ENCODE measurements around the gene ABHD2. TPM values are rescaled to one million over a fixed set of nuclear protein-coding genes. Genes with fewer than 3 reads are reported as not detected.

Gene ABHD2
- total RNA-seq, 1 donor from 2014 or later, result 53.1 TPM

- Mint-ChIP-seq H3K27ac (no peak overlapping the region), H3K4me3 (ENCODE audit: low read depth) (no peak overlapping the region), H3K4me1 (ENCODE audit: low read depth) (peaks cover 2% of the 10 kb centered on the region), H3K36me3 (ENCODE audit: insufficient read depth) (peaks cover 2% of the 10 kb centered on the region), H3K9me3 (ENCODE audit: low read depth) (peaks cover 23% of the 10 kb centered on the region), H3K27me3 (no peaks in the 10 kb centered on the region)
- no peak for TF ChIP-seq CTCF (IDR thresholded peaks at IDR 0.05; ENCODE audit: unreplicated experiment)
- no peak for DNase-seq (ENCODE audit: low spot score, unreplicated experiment)
These were observed 19.9 kb upstream of the ABHD2 start for GRCh38 chr15:89068325-89068784.

GRCh38 chr15:89070197-89071124 is 17.8 kb upstream of the ABHD2 start:
- Mint-ChIP-seq H3K27ac (no peak overlapping the region), H3K36me3 (ENCODE audit: insufficient read depth) (peaks cover 2% of the 10 kb centered on the region), H3K27me3 (no peaks in the 10 kb centered on the region), H3K4me3 (ENCODE audit: low read depth) (no peak overlapping the region), H3K4me1 (ENCODE audit: low read depth) (peaks cover 4% of the 10 kb centered on the region), H3K9me3 (ENCODE audit: low read depth) (peaks cover 23% of the 10 kb centered on the region)
- DNase-seq (ENCODE audit: low spot score, unreplicated experiment), result no peak
- no peak for TF ChIP-seq CTCF (IDR thresholded peaks at IDR 0.05; ENCODE audit: unreplicated experiment)

- H3K4me3 Mint-ChIP-seq (ENCODE audit: low read depth), result no peak overlapping the region
- TF ChIP-seq CTCF (IDR thresholded peaks at IDR 0.05; ENCODE audit: unreplicated experiment), result no peak
- peaks cover 2% of the 10 kb centered on the region for H3K36me3 Mint-ChIP-seq (ENCODE audit: insufficient read depth)
- no peaks in the 10 kb centered on the region for H3K27me3 Mint-ChIP-seq
- peaks cover 18% of the 10 kb centered on the region for H3K9me3 Mint-ChIP-seq (ENCODE audit: low read depth)
- H3K4me1 Mint-ChIP-seq (ENCODE audit: low read depth), result peaks cover 4% of the 10 kb centered on the region
- H3K27ac Mint-ChIP-seq, result no peak overlapping the region
- no peak for DNase-seq (ENCODE audit: low spot score, unreplicated experiment)
These were observed 16.8 kb upstream of the ABHD2 start for GRCh38 chr15:89071471-89071870.

GRCh38 chr15:89072277-89072869 is 15.9 kb upstream of the ABHD2 start:
- peaks cover 2% of the 10 kb centered on the region for H3K36me3 Mint-ChIP-seq (ENCODE audit: insufficient read depth)
- H3K4me1 Mint-ChIP-seq (ENCODE audit: low read depth), result peaks cover 4% of the 10 kb centered on the region
- no peak for DNase-seq (ENCODE audit: low spot score, unreplicated experiment)
- TF ChIP-seq CTCF (IDR thresholded peaks at IDR 0.05; ENCODE audit: unreplicated experiment), result no peak
- no peak overlapping the region for H3K27ac Mint-ChIP-seq
- H3K27me3 Mint-ChIP-seq, result no peaks in the 10 kb centered on the region
- peaks cover 10% of the 10 kb centered on the region for H3K9me3 Mint-ChIP-seq (ENCODE audit: low read depth)
- no peak overlapping the region for H3K4me3 Mint-ChIP-seq (ENCODE audit: low read depth)

GRCh38 chr15:89074402-89075012 is 13.7 kb upstream of the ABHD2 start:
- H3K27me3 Mint-ChIP-seq, result no peaks in the 10 kb centered on the region
- H3K36me3 Mint-ChIP-seq (ENCODE audit: insufficient read depth), result no peaks in the 10 kb centered on the region
- DNase-seq (ENCODE audit: low spot score, unreplicated experiment), result no peak
- H3K4me3 Mint-ChIP-seq (ENCODE audit: low read depth), result no peak overlapping the region
- TF ChIP-seq CTCF (IDR thresholded peaks at IDR 0.05; ENCODE audit: unreplicated experiment), result no peak
- no peak overlapping the region for H3K27ac Mint-ChIP-seq
- H3K4me1 Mint-ChIP-seq (ENCODE audit: low read depth), result peaks cover 4% of the 10 kb centered on the region
- H3K9me3 Mint-ChIP-seq (ENCODE audit: low read depth), result peaks cover 5% of the 10 kb centered on the region

Data from progenitor cell of endocrine pancreas (in vitro differentiated cells).